OCI-LY3 (cell line): Measurements from ENCODE around the gene OSTN.

ENCODE experiments used
- H2AFZ ChIP-seq: fragments of 200-600, 300-600 bp; shearing (Covaris generic); 2 replicates; pipeline ENCODE4 v1.6.0; 2014; ENCODE audit warnings: antibody characterized with exemption, low read depth, low read length
- H3K27ac ChIP-seq: fragments of 200-600, 300-600 bp; sonication (generic); 2 replicates; pipeline ENCODE4 v1.5.1; 2014; ENCODE audit warnings: mild to moderate bottlenecking, low read length, moderate library complexity, mixed read lengths
- H3K27me3 ChIP-seq: fragments of 200-600, 300-600 bp; sonication (generic); 2 replicates; pipeline ENCODE4 v1.6.1; 2014; ENCODE audit warnings: low read depth, low read length, mixed read lengths
- H3K36me3 ChIP-seq: fragments of 200-600, 300-600 bp; sonication (generic); replicated peaks from 2 replicates; pipeline ENCODE3; 2014; ENCODE audit warnings: low read depth, low read length, mixed read lengths
- H3K4me1 ChIP-seq: fragments of 300-600, 200-600 bp; sonication (generic); 2 replicates; pipeline ENCODE4 v1.6.1; 2014; ENCODE audit warnings: low read length, mixed read lengths
- H3K4me2 ChIP-seq: fragments of 200-600, 300-600 bp; sonication (generic); 2 replicates; pipeline ENCODE4 v1.6.1; 2014; ENCODE audit warnings: low read length, mixed read lengths
- H3K4me3 ChIP-seq: fragments of 300-600, 200-600 bp; sonication (generic); 2 replicates; pipeline ENCODE4 v1.5.1; 2014; ENCODE audit warnings: antibody characterized with exemption, mild to moderate bottlenecking, low read length, moderate library complexity
- H3K79me2 ChIP-seq: fragments of 300-600, 200-600 bp; shearing (Covaris generic); 2 replicates; pipeline ENCODE4 v1.6.1; 2014; ENCODE audit warnings: mild to moderate bottlenecking, low read length, mixed read lengths
- H3K9ac ChIP-seq: fragments of 300-600, 200-600 bp; shearing (Covaris generic); 2 replicates; pipeline ENCODE4 v1.6.0; 2014; ENCODE audit warnings: mild to moderate bottlenecking, low read length, moderate library complexity
- H3K9me3 ChIP-seq: fragments of 200-600, 300-600 bp; shearing (Covaris generic); 2 replicates; pipeline ENCODE4 v1.6.1; 2014; ENCODE audit warnings: low read length, mixed read lengths; ENCODE audit not compliant: insufficient read depth
- H4K20me1 ChIP-seq: fragments of 200-600, 300-600 bp; sonication (generic); 2 replicates; pipeline ENCODE4 v1.6.1; 2016; ENCODE audit warnings: low read length, mixed read lengths; ENCODE audit not compliant: insufficient read depth
- CTCF ChIP-seq: fragments of 200-600, 300-600 bp; sonication (generic); IDR thresholded peaks from 2 replicates; pipeline ENCODE4 v1.5.1; 2014; ENCODE audit warnings: antibody characterized with exemption, low read length, low read depth
- EZH2phosphoT487 ChIP-seq: fragments of 200-600 bp; shearing (Covaris generic); IDR thresholded peaks from 2 replicates; pipeline ENCODE4 v1.6.1; 2018; ENCODE audit warnings: antibody characterized with exemption, mixed run types, low read depth

The OSTN gene

GRCh38 chr3:191198932-191199331, at the start of gene OSTN:
Gene OSTN (plus strand): TSS chr3:191199241. CDS start chr3:191212533, 13,292 bp downstream.
- Histone ChIP-seq H4K20me1 (no peaks in the 10 kb centered on the region), H3K79me2 (no peaks in the 10 kb centered on the region), H3K27ac (no peak within 1 kb of the TSS), H3K9ac (no peak within 1 kb of the TSS), H3K36me3 (no peaks in the 10 kb centered on the region), H2AFZ (peak within 1 kb of the TSS; percentile 66), H3K4me3 (peak within 1 kb of the TSS; percentile 18; the same call in 1 of the 2 replicates), H3K4me2 (peak within 1 kb of the TSS; percentile 23), H3K9me3 (no peaks in the 10 kb centered on the region), H3K27me3 (0 out of 2 replicates have a peak, but pooled peaks cover 3% of the 10 kb centered on the region), H3K4me1 (peaks cover 7% of the 10 kb centered on the region; the same call in 1 of the 2 replicates)
- TF ChIP-seq CTCF: no peak
- no peak for TF ChIP-seq EZH2phosphoT487

- Histone ChIP-seq H3K27ac (no peak overlapping the region), H3K4me3 (no peak overlapping the region), H3K27me3 (no peaks in the 10 kb centered on the region), H3K9ac (no peak overlapping the region), H3K9me3 (peaks cover 15% of the 10 kb centered on the region; the same call in 1 of the 2 replicates), H3K36me3 (no peaks in the 10 kb centered on the region), H3K4me2 (peak overlapping the region; percentile 1; the same call in 1 of the 2 replicates), H4K20me1 (no peaks in the 10 kb centered on the region), H3K4me1 (peaks cover 10% of the 10 kb centered on the region), H2AFZ (no peak overlapping the region), H3K79me2 (no peaks in the 10 kb centered on the region)
- no peak for TF ChIP-seq EZH2phosphoT487
- no peak for TF ChIP-seq CTCF
Measured at GRCh38 chr3:191151653-191152052, 47.4 kb upstream of the OSTN start.

- no peak overlapping the region for H3K9ac ChIP-seq
- no peak overlapping the region for H3K27ac ChIP-seq
- no peaks in the 10 kb centered on the region for H3K79me2 ChIP-seq
- no peak overlapping the region for H3K4me3 ChIP-seq
- H3K4me1 ChIP-seq: peaks cover 10% of the 10 kb centered on the region
- TF ChIP-seq EZH2phosphoT487 (no peak), CTCF (no peak)
- no peak overlapping the region for H2AFZ ChIP-seq
- H3K27me3 ChIP-seq: no peaks in the 10 kb centered on the region
- no peaks in the 10 kb centered on the region for H4K20me1 ChIP-seq
- H3K4me2 ChIP-seq: no peak overlapping the region
- no peaks in the 10 kb centered on the region for H3K36me3 ChIP-seq
- peaks cover 15% of the 10 kb centered on the region; the same call in 1 of the 2 replicates for H3K9me3 ChIP-seq
Measured at GRCh38 chr3:191154827-191155226, 44.2 kb upstream of the OSTN start.

DNA sequence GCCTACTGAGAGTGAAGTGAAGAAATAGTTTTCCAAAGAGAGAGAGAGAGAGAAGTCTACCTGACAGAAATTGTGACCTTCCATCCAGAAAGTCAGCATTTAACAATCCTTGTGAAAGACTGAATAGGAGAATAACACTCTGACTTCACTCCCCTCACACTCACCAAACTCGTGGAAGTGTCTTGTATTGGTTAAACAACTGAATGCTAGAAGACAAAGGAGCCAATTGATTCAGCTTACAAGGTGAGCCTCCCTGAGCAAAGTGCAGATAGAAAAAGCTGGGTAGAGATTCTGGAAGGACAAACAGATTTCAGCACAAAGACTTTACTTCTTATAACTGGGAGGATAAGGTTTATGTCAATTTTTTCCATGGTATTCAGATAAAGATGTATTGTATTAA, 40.8 kb upstream of the OSTN start:
- no peak overlapping the region for H2AFZ ChIP-seq
- no peak for TF ChIP-seq EZH2phosphoT487
- no peak for TF ChIP-seq CTCF

More for the DNA sequence above, 40.8 kb upstream of the OSTN start:
- no peak overlapping the region for H3K27ac ChIP-seq
- H3K79me2 ChIP-seq: no peaks in the 10 kb centered on the region
- no peaks in the 10 kb centered on the region for H3K27me3 ChIP-seq
- H3K36me3 ChIP-seq: no peaks in the 10 kb centered on the region
- no peak overlapping the region for H3K4me3 ChIP-seq
- H3K4me2 ChIP-seq: no peak overlapping the region
- no peaks in the 10 kb centered on the region for H3K4me1 ChIP-seq
- no peak overlapping the region for H3K9ac ChIP-seq
- H4K20me1 ChIP-seq: no peaks in the 10 kb centered on the region
- peaks cover 23% of the 10 kb centered on the region for H3K9me3 ChIP-seq
